Endodermal cell (in vitro differentiated cells): ENCODE data around the gene DNAJC12. TPM values are rescaled to one million over a fixed set of nuclear protein-coding genes. Genes with fewer than 3 reads are reported as not detected.

ENCODE experiments used
- DNase-seq: peaks from one replicate; pipeline ENCODE4 v3.0.0-alpha.2; 2017
- H3K27ac ChIP-seq: 2 replicates; pipeline ENCODE4 v1.5.1; 2013; ENCODE audit warnings: mild to moderate bottlenecking, low read depth, low read length, moderate library complexity
- H3K27me3 ChIP-seq: 2 replicates; pipeline ENCODE4 v1.6.1; 2013; ENCODE audit warnings: mild to moderate bottlenecking, low read length, moderate library complexity; ENCODE audit not compliant: insufficient read depth, control insufficient read depth, poor library complexity, severe bottlenecking
- H3K36me3 ChIP-seq: 2 replicates; pipeline ENCODE4 v1.7.0; 2013; ENCODE audit warnings: mild to moderate bottlenecking, low read length, moderate library complexity; ENCODE audit not compliant: control insufficient read depth, insufficient read depth
- H3K4me1 ChIP-seq: one replicate; pipeline ENCODE4 v1.7.0; 2013; ENCODE audit warnings: low read length; ENCODE audit not compliant: control insufficient read depth, insufficient read depth
- H3K4me3 ChIP-seq: 2 replicates; pipeline ENCODE4 v1.5.1; 2013; ENCODE audit warnings: mild to moderate bottlenecking, low read length, moderate library complexity
- H3K9ac ChIP-seq: 2 replicates; pipeline ENCODE4 v1.6.1; 2013; ENCODE audit warnings: mild to moderate bottlenecking, low read length, moderate library complexity; ENCODE audit not compliant: poor library complexity, severe bottlenecking; ENCODE audit errors: extremely low read depth
- H3K9me3 ChIP-seq: 2 replicates; pipeline ENCODE4 v1.6.1; 2013; ENCODE audit warnings: mild to moderate bottlenecking, low read length, moderate library complexity; ENCODE audit not compliant: control insufficient read depth
- H3K27ac Mint-ChIP-seq: 2 replicates; pipeline ENCODE4 v1.8.0; 2020; ENCODE audit warnings: mixed read lengths
- H3K27me3 Mint-ChIP-seq: 2 replicates; pipeline ENCODE4 v1.8.0; 2021; ENCODE audit warnings: mild to moderate bottlenecking, mixed read lengths; ENCODE audit not compliant: insufficient read depth
- H3K36me3 Mint-ChIP-seq: 2 replicates; pipeline ENCODE4 v1.8.0; 2020; ENCODE audit warnings: low read depth, mixed read lengths
- H3K4me1 Mint-ChIP-seq: 2 replicates; pipeline ENCODE4 v1.8.0; 2020; ENCODE audit warnings: mixed read lengths
- H3K4me3 Mint-ChIP-seq: 2 replicates; pipeline ENCODE4 v1.8.0; 2020; ENCODE audit warnings: mild to moderate bottlenecking, moderate library complexity, mixed read lengths
- H3K9me3 Mint-ChIP-seq: 2 replicates; pipeline ENCODE4 v1.8.0; 2020; ENCODE audit warnings: mild to moderate bottlenecking, mixed read lengths
- WGBS, 2 experiments: methylation state at CpG; one replicate each; pipeline versions ENCODE4 v1.1.5 to v1.1.7; 2013; ENCODE audit warnings: missing lambda C conversion rate in 2 of 2, mixed read lengths in 1 of 2; ENCODE audit not compliant: insufficient coverage in 1 of 2, insufficient read length in 1 of 2; 5-methylcytosine and 5-hydroxymethylcytosine counted together
- total RNA-seq, 2 donors: library from RNA; stranded (reverse); fragmentation: NEBNext Ultra II Directional in 1 of 2; extraction: Animal tissue kit (Norgen Biotek cat#: 25700) in 1 of 2; gene quantifications; 2 replicates in 1 of 2; 3 replicates in 1 of 2; pipeline ENCODE4 v1.2.1, GENCODE V29; 2021
- TF ChIP-seq, protein P1 (sequence below): fragments of 200-600 bp; sonication (generic); conservative IDR thresholded peaks from 2 replicates; pipeline ENCODE4 v1.5.0; 2021; ENCODE audit warnings: antibody characterized with exemption, mild to moderate bottlenecking

DNAJC12 gene
- total RNA-seq, 2 donors from 2014 or later: 0.59 TPM; not detected in 1

GRCh38 chr10:67875340-67876238, 37.6 kb upstream of the DNAJC12 start:
- no peak overlapping the region for H3K27ac Mint-ChIP-seq
- no peaks in the 10 kb centered on the region for H3K9me3 ChIP-seq
- H3K27me3 Mint-ChIP-seq: no peaks in the 10 kb centered on the region
- H3K4me1 Mint-ChIP-seq: no peaks in the 10 kb centered on the region
- no peak overlapping the region for H3K4me3 ChIP-seq
- H3K4me3 Mint-ChIP-seq: no peak overlapping the region
- H3K9me3 Mint-ChIP-seq: no peaks in the 10 kb centered on the region
- H3K9ac ChIP-seq: no peak overlapping the region
- H3K27ac ChIP-seq: no peak overlapping the region
- H3K27me3 ChIP-seq: no peaks in the 10 kb centered on the region
- DNase-seq: no peak
- no peaks in the 10 kb centered on the region for H3K4me1 ChIP-seq
- no peaks in the 10 kb centered on the region for H3K36me3 ChIP-seq
- TF ChIP-seq, protein P1, sequence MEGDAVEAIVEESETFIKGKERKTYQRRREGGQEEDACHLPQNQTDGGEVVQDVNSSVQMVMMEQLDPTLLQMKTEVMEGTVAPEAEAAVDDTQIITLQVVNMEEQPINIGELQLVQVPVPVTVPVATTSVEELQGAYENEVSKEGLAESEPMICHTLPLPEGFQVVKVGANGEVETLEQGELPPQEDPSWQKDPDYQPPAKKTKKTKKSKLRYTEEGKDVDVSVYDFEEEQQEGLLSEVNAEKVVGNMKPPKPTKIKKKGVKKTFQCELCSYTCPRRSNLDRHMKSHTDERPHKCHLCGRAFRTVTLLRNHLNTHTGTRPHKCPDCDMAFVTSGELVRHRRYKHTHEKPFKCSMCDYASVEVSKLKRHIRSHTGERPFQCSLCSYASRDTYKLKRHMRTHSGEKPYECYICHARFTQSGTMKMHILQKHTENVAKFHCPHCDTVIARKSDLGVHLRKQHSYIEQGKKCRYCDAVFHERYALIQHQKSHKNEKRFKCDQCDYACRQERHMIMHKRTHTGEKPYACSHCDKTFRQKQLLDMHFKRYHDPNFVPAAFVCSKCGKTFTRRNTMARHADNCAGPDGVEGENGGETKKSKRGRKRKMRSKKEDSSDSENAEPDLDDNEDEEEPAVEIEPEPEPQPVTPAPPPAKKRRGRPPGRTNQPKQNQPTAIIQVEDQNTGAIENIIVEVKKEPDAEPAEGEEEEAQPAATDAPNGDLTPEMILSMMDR: no peak
- WGBS, 2 experiments: 89 to 100% methylated on average over 1 to 3 of the region's 3 CpGs
- H3K36me3 Mint-ChIP-seq: no peaks in the 10 kb centered on the region

- TF ChIP-seq, protein P1: no peak
- Histone ChIP-seq H3K9me3 (no peaks in the 10 kb centered on the region), H3K9ac (no peak overlapping the region), H3K27ac (no peak overlapping the region), H3K4me3 (no peak overlapping the region), H3K27me3 (no peaks in the 10 kb centered on the region), H3K4me1 (no peaks in the 10 kb centered on the region), H3K36me3 (no peaks in the 10 kb centered on the region)
- Mint-ChIP-seq H3K36me3 (no peaks in the 10 kb centered on the region), H3K27me3 (no peaks in the 10 kb centered on the region), H3K4me1 (no peaks in the 10 kb centered on the region), H3K27ac (no peak overlapping the region), H3K9me3 (no peaks in the 10 kb centered on the region), H3K4me3 (no peak overlapping the region)
- no peak for DNase-seq
- WGBS, 2 experiments: 81 to 94% methylated on average over 2 to 6 of the region's 6 CpGs
Observed at GRCh38 chr10:67869996-67870395, 32.0 kb upstream of the DNAJC12 start.

GRCh38 chr10:67868132-67868531, 30.1 kb upstream of the DNAJC12 start:
- WGBS, 2 experiments: 88 to 93% methylated on average over 2 of the region's 2 CpGs
- H3K4me3 ChIP-seq: no peak overlapping the region
- H3K9ac ChIP-seq: no peak overlapping the region
- DNase-seq: no peak
- no peak overlapping the region for H3K27ac ChIP-seq
- TF ChIP-seq, protein P1: no peak
- H3K36me3 ChIP-seq: no peaks in the 10 kb centered on the region
- Mint-ChIP-seq H3K9me3 (no peaks in the 10 kb centered on the region), H3K27me3 (no peaks in the 10 kb centered on the region), H3K27ac (no peak overlapping the region), H3K4me3 (no peak overlapping the region), H3K4me1 (peaks cover 2% of the 10 kb centered on the region), H3K36me3 (no peaks in the 10 kb centered on the region)
- no peaks in the 10 kb centered on the region for H3K4me1 ChIP-seq
- H3K27me3 ChIP-seq: no peaks in the 10 kb centered on the region
- H3K9me3 ChIP-seq: no peaks in the 10 kb centered on the region
